Body of pancreas (tissue), 4 donors: Measurements from ENCODE around the gene RASAL1.

ENCODE experiments used
- CTCF ChIP-seq, 7 experiments: fragments of 450-650 bp in 4 of 7; fragments of 200-600 bp in 3 of 7; sonication (generic) in 3 of 7; IDR thresholded peaks; one replicate each; pipeline ENCODE4 v1.5.1; 2016 to 2019; ENCODE audit warnings: antibody characterized with exemption in 7 of 7
- POLR2A ChIP-seq, 3 donors: fragments of 450-650 bp; IDR thresholded peaks; one replicate each; pipeline ENCODE4 v1.6.1; 2016; ENCODE audit warnings: antibody characterized with exemption in 3 of 3, mild to moderate bottlenecking in 2 of 3

- TF ChIP-seq CTCF (IDR thresholded peaks at IDR 0.05) (no peak), POLR2A (IDR thresholded peaks at IDR 0.05) (no peak)
Measured at GRCh38 chr12:113146999-113147398, 11.4 kb upstream of the RASAL1 start.
